ENCODE results near the gene REC8. TPM values are rescaled to one million over a fixed set of nuclear protein-coding genes. Genes with fewer than 3 reads are reported as not detected.

REC8 gene
- total RNA-seq, 1 donor from 2014 or later, result 4.4 TPM

DNA sequence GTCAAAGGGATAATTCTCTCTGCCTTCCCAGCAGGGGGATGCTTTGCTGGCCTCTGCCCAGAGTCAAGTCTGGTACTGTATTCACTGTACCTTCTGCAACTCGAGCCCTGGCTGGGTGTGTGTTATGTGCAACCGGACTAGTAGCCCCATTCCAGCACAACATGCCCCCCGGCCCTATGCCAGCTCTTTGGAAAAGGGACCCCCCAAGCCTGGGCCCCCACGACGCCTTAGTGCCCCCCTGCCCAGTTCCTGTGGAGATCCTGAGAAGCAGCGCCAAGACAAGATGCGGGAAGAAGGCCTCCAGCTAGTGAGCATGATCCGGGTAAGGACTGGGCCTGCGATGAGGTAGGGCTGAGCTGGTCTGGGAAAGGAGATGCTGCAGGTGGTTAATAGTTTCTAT, 21.3 kb upstream of the REC8 start:
- H3K4me1 Mint-ChIP-seq (ENCODE audit: low read depth), result peaks cover 26% of the 10 kb centered on the region
- peaks cover 16% of the 10 kb centered on the region for H3K36me3 Mint-ChIP-seq (ENCODE audit: low read depth)
- no peaks in the 10 kb centered on the region for H3K9me3 Mint-ChIP-seq (ENCODE audit: low read depth)
- peak; percentile 76 for DNase-seq (ENCODE audit: low spot score)
- no peak overlapping the region for H3K4me3 Mint-ChIP-seq (ENCODE audit: unreplicated experiment)
- H3K27me3 Mint-ChIP-seq (ENCODE audit: low read depth), result no peaks in the 10 kb centered on the region
- no peak overlapping the region for H3K27ac Mint-ChIP-seq (ENCODE audit: unreplicated experiment)
- TF ChIP-seq, protein P1, sequence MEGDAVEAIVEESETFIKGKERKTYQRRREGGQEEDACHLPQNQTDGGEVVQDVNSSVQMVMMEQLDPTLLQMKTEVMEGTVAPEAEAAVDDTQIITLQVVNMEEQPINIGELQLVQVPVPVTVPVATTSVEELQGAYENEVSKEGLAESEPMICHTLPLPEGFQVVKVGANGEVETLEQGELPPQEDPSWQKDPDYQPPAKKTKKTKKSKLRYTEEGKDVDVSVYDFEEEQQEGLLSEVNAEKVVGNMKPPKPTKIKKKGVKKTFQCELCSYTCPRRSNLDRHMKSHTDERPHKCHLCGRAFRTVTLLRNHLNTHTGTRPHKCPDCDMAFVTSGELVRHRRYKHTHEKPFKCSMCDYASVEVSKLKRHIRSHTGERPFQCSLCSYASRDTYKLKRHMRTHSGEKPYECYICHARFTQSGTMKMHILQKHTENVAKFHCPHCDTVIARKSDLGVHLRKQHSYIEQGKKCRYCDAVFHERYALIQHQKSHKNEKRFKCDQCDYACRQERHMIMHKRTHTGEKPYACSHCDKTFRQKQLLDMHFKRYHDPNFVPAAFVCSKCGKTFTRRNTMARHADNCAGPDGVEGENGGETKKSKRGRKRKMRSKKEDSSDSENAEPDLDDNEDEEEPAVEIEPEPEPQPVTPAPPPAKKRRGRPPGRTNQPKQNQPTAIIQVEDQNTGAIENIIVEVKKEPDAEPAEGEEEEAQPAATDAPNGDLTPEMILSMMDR (IDR thresholded peaks at IDR 0.05), result no peak

DNA sequence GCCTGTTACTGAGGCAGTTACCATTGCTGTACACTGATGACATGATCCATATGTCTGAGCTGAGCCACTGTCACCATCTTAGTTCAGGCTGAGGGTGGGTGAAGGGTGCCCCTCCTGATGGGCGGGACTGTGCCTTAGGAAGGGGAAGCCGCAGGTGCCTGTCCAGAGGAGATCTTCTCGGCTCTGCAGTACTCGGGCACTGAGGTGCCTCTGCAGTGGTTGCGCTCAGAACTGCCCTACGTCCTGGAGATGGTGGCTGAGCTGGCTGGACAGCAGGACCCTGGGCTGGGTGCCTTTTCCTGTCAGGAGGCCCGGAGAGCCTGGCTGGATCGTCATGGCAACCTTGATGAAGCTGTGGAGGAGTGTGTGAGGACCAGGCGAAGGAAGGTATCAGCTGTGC, 20.9 kb upstream of the REC8 start:
- Mint-ChIP-seq H3K27ac (ENCODE audit: unreplicated experiment) (no peak overlapping the region), H3K4me3 (ENCODE audit: unreplicated experiment) (no peak overlapping the region), H3K9me3 (ENCODE audit: low read depth) (no peaks in the 10 kb centered on the region), H3K36me3 (ENCODE audit: low read depth) (peaks cover 19% of the 10 kb centered on the region), H3K27me3 (ENCODE audit: low read depth) (no peaks in the 10 kb centered on the region), H3K4me1 (ENCODE audit: low read depth) (peaks cover 21% of the 10 kb centered on the region)
- peak; percentile 79 for DNase-seq (ENCODE audit: low spot score)
- TF ChIP-seq, protein P1 (IDR thresholded peaks at IDR 0.05), result no peak

DNA sequence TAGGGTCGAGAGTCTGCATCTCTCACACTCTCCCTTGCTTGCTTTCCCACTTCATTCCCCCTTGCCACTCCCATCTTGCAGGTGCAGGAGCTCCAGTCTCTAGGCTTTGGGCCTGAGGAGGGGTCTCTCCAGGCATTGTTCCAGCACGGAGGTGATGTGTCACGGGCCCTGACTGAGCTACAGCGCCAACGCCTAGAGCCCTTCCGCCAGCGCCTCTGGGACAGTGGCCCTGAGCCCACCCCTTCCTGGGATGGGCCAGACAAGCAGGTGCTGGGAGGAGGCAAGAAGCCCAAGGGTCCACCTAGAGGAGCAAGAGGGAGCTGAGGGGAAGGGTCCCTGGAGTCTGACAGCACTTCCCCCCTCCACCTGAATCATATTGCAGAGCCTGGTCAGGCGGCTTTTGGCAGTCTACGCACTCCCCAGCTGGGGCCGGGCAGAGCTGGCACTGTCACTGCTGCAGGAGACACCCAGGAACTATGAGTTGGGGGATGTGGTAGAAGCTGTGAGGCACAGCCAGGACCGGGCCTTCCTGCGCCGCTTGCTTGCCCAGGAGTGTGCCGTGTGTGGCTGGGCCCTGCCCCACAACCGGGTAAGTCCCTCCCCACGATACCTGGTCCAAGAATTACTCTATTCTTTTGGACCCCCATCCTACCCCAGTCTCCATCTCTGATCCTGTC, 20.3 kb upstream of the REC8 start:
- TF ChIP-seq, protein P1 (IDR thresholded peaks at IDR 0.05), result no peak
- Mint-ChIP-seq H3K4me3 (ENCODE audit: unreplicated experiment) (no peak overlapping the region), H3K27ac (ENCODE audit: unreplicated experiment) (no peak overlapping the region), H3K4me1 (ENCODE audit: low read depth) (peaks cover 17% of the 10 kb centered on the region), H3K36me3 (ENCODE audit: low read depth) (peaks cover 20% of the 10 kb centered on the region), H3K27me3 (ENCODE audit: low read depth) (no peaks in the 10 kb centered on the region), H3K9me3 (ENCODE audit: low read depth) (no peaks in the 10 kb centered on the region)
- DNase-seq (ENCODE audit: low spot score), result peak; percentile 82

DNA sequence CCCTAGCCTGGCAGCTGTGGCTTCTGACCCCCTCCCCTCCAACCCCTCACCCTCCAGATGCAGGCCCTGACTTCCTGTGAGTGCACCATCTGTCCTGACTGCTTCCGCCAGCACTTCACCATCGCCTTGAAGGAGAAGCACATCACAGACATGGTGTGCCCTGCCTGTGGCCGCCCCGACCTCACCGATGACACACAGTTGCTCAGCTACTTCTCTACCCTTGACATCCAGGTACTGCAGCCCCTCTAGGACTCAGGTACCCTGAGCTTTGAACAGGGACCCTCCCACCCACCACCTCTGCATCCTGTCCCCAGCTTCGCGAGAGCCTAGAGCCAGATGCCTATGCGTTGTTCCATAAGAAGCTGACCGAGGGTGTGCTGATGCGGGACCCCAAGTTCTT, 16.8 kb upstream of the REC8 start:
- H3K4me1 Mint-ChIP-seq (ENCODE audit: low read depth), result no peaks in the 10 kb centered on the region
- H3K27ac Mint-ChIP-seq (ENCODE audit: unreplicated experiment), result no peak overlapping the region
- H3K4me3 Mint-ChIP-seq (ENCODE audit: unreplicated experiment), result no peak overlapping the region

DNA sequence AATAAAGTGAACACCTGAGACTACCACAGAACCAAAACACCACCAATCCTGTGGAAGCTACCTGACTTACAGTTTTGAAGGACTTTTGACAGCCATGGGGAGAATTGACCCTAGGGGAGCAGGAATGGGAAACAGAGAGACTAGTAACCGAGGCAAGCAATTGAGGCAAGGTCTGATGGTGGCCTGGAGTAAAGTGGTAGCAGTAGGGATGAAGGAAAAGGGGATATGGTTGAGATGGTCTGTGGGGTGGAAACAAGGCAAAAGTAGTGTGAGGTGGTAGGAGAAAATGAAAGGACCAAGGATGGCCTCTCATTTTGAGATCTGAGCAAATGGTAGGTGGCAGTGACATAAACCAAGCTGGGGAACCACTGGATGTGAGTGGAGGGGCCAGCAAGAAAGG, 15.0 kb upstream of the REC8 start:
- DNase-seq (ENCODE audit: low spot score), result no peak
- Mint-ChIP-seq H3K27ac (ENCODE audit: unreplicated experiment) (no peak overlapping the region), H3K4me1 (ENCODE audit: low read depth) (peaks cover 11% of the 10 kb centered on the region), H3K4me3 (ENCODE audit: unreplicated experiment) (no peak overlapping the region), H3K36me3 (ENCODE audit: low read depth) (peaks cover 20% of the 10 kb centered on the region), H3K27me3 (ENCODE audit: low read depth) (no peaks in the 10 kb centered on the region), H3K9me3 (ENCODE audit: low read depth) (no peaks in the 10 kb centered on the region)
- TF ChIP-seq, protein P1 (IDR thresholded peaks at IDR 0.05), result no peak

More for the DNA sequence above, 16.8 kb upstream of the REC8 start:
- peak; percentile 57 for DNase-seq (ENCODE audit: low spot score)
- TF ChIP-seq, protein P1 (IDR thresholded peaks at IDR 0.05), result no peak
- Mint-ChIP-seq H3K27me3 (ENCODE audit: low read depth) (no peaks in the 10 kb centered on the region), H3K36me3 (ENCODE audit: low read depth) (peaks cover 23% of the 10 kb centered on the region), H3K9me3 (ENCODE audit: low read depth) (no peaks in the 10 kb centered on the region)
